Neuronal stem cell (in vitro differentiated cells): ENCODE data around the gene HSF4.

ENCODE experiments used
- DNase-seq: peaks from one replicate; pipeline ENCODE4 v3.0.0-alpha.2; 2013; ENCODE audit warnings: low spot score
- H2AFZ ChIP-seq: one replicate; pipeline ENCODE4 v1.6.1; 2013; ENCODE audit warnings: mild to moderate bottlenecking, low read length, inconsistent platforms
- H2AK5ac ChIP-seq: 2 replicates; pipeline ENCODE4 v1.6.1; 2013; ENCODE audit warnings: low read depth, mild to moderate bottlenecking, inconsistent platforms, low read length, moderate library complexity, mixed read lengths
- H2BK120ac ChIP-seq: 2 replicates; pipeline ENCODE4 v1.6.1; 2013; ENCODE audit warnings: low read depth, mild to moderate bottlenecking, inconsistent platforms, low read length, moderate library complexity, mixed read lengths
- H2BK12ac ChIP-seq: one replicate; pipeline ENCODE4 v1.6.1; 2013; ENCODE audit warnings: low read length, inconsistent platforms
- H2BK15ac ChIP-seq: 2 replicates; pipeline ENCODE4 v1.6.1; 2013; ENCODE audit warnings: mild to moderate bottlenecking, low read length, inconsistent platforms, mixed read lengths
- H2BK5ac ChIP-seq: one replicate; pipeline ENCODE4 v1.6.1; 2013; ENCODE audit warnings: inconsistent platforms, mild to moderate bottlenecking, low read length, moderate library complexity
- H3K14ac ChIP-seq: one replicate; pipeline ENCODE4 v1.6.1; 2013; ENCODE audit warnings: low read length, inconsistent platforms
- H3K18ac ChIP-seq: 2 replicates; pipeline ENCODE4 v1.6.1; 2013; ENCODE audit warnings: low read length, inconsistent platforms
- H3K23ac ChIP-seq: 2 replicates; pipeline ENCODE4 v1.6.1; 2013; ENCODE audit warnings: low read depth, mild to moderate bottlenecking, mixed read lengths, low read length, inconsistent platforms; ENCODE audit not compliant: poor library complexity
- H3K27ac ChIP-seq: replicated peaks from 3 replicates; pipeline ENCODE4 v1.5.1; 2013; ENCODE audit warnings: low read length, inconsistent platforms
- H3K27me3 ChIP-seq, 3 experiments: 2 replicates each; pipeline ENCODE4 v1.6.1; 2013; ENCODE audit warnings: low read length in 3 of 3, mild to moderate bottlenecking in 2 of 3, inconsistent platforms in 1 of 3, low read depth in 1 of 3, mixed read lengths in 1 of 3, moderate library complexity in 1 of 3; ENCODE audit not compliant: control insufficient read depth in 3 of 3, insufficient read depth in 3 of 3
- H3K36me3 ChIP-seq, 2 donors: replicated peaks in 1 of 2; 2 replicates each; pipeline ENCODE4 v1.6.1; 2013; ENCODE audit warnings: low read length in 2 of 2; ENCODE audit not compliant: control insufficient read depth in 2 of 2, insufficient read depth in 2 of 2
- H3K4ac ChIP-seq: 2 replicates; pipeline ENCODE4 v1.6.1; 2013; ENCODE audit warnings: inconsistent platforms, mild to moderate bottlenecking, low read length, moderate library complexity
- H3K4me1 ChIP-seq, 2 donors: 1 replicate in 1 of 2; 2 replicates in 1 of 2; pipeline ENCODE4 v1.6.1; 2013; ENCODE audit warnings: low read length in 2 of 2, low read depth in 1 of 2; ENCODE audit not compliant: control insufficient read depth in 2 of 2, insufficient read depth in 1 of 2
- H3K4me2 ChIP-seq: one replicate; pipeline ENCODE4 v1.6.1; 2013; ENCODE audit warnings: mild to moderate bottlenecking, low read length, inconsistent platforms; ENCODE audit not compliant: insufficient read depth, poor library complexity, severe bottlenecking
- H3K4me3 ChIP-seq, 2 donors: 2 replicates each; pipeline ENCODE4 v1.5.1; 2013; ENCODE audit warnings: low read length in 2 of 2, mild to moderate bottlenecking in 2 of 2, inconsistent platforms in 1 of 2, moderate library complexity in 1 of 2
- H3K79me1 ChIP-seq: one replicate; pipeline ENCODE4 v1.6.1; 2013; ENCODE audit warnings: low read depth, mild to moderate bottlenecking, inconsistent platforms, low read length, moderate library complexity
- H3K9ac ChIP-seq: one replicate; pipeline ENCODE4 v1.6.1; 2013; ENCODE audit warnings: mild to moderate bottlenecking, low read depth, low read length, inconsistent platforms; ENCODE audit not compliant: poor library complexity
- H3K9me3 ChIP-seq, 2 donors: replicated peaks in 1 of 2; 2 replicates each; pipeline versions ENCODE3 to v1.6.1; 2013; ENCODE audit warnings: low read length in 2 of 2, mild to moderate bottlenecking in 2 of 2, inconsistent platforms in 1 of 2, low read depth in 1 of 2, mixed read lengths in 1 of 2, moderate library complexity in 1 of 2; ENCODE audit not compliant: control insufficient read depth in 2 of 2, insufficient read depth in 1 of 2
- H4K8ac ChIP-seq: one replicate; pipeline ENCODE4 v1.6.1; 2013; ENCODE audit warnings: low read depth, mild to moderate bottlenecking, inconsistent platforms, low read length, moderate library complexity
- H4K91ac ChIP-seq: one replicate; pipeline ENCODE4 v1.6.1; 2013; ENCODE audit warnings: low read length, low read depth, mild to moderate bottlenecking, inconsistent platforms; ENCODE audit not compliant: poor library complexity
- WGBS, 2 donors: extraction: QIAGEN DNeasy Blood & Tissue Kit; methylation state at CpG; one replicate each; pipeline ENCODE4 v1.1.7; 2013; ENCODE audit warnings: missing lambda C conversion rate in 2 of 2, mixed read lengths in 1 of 2; ENCODE audit not compliant: insufficient read length in 2 of 2, insufficient replicate concordance in 1 of 2; ENCODE audit errors: extremely low coverage in 2 of 2; 5-methylcytosine and 5-hydroxymethylcytosine counted together

The HSF4 gene

DNA sequence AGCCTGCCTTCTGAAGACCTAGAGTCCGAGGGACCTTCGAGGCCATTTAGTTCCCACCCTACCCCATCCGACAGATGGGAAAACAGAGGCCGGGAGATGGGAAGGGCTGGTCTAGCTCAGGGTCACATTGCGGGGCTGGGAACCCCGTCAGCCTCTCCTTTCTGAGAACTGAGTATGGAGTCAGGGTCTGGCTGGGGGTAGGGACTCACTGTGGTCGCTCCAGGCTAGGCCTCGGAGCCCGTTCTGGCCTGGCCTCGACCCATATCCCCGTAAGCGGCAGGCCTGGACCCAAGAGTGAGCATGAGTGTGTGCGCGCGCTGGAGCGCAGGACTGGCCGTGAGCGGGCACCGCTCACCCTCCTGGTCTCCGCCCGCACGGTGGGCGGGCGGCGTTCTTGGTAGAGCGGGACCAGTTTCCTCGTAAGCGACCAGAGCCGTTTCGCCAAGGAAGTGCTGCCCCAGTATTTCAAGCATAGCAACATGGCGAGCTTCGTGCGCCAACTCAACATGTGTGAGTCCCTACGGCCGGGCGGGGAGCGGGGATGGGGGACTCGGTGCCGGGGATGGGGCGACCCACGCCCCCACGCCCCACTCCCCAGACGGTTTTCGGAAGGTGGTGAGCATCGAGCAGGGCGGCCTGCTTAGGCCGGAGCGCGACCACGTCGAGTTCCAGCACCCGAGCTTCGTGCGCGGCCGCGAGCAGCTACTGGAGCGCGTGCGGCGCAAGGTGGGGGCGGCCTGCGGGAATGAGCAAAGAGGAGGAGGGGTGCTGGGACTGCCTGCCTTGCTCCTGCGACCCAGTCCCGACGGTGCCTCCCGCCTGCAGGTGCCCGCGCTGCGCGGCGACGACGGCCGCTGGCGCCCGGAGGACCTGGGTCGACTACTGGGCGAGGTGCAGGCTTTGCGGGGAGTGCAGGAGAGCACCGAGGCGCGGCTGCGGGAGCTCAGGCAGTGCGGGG lies 855 bp downstream of the HSF4 start:
- Histone ChIP-seq H4K8ac (no peak overlapping the region), H2AFZ (peak overlapping the region; percentile 72), H3K14ac (peak overlapping the region; percentile 31), H3K79me1 (peaks cover 4% of the 10 kb centered on the region), H2BK5ac (peak overlapping the region; percentile 11), H3K4me3 (no peak overlapping the region), H2BK120ac (no peak overlapping the region), H2BK15ac (no peak overlapping the region), H3K9me3 (peaks cover 0 to 11% of the 10 kb centered on the region in 2 donors), H3K4ac (no peak overlapping the region), H3K18ac (peak overlapping the region; percentile 38), H3K9ac (peak overlapping the region; percentile 4), H3K27me3 (peaks cover 75 to 98% (median 90%) of the 10 kb centered on the region in 3 experiments), H3K36me3 (no peaks in the 10 kb centered on the region), H3K23ac (peak overlapping the region; percentile 93), H2BK12ac (no peak overlapping the region), H4K91ac (no peak overlapping the region), H3K4me2 (peak overlapping the region; percentile 40), H2AK5ac (peak overlapping the region; percentile 56), H3K4me1 (peaks cover 19 to 20% of the 10 kb centered on the region in 2 donors), H3K27ac (no peak overlapping the region)
- no CpG with 5 or more reads among the region's 85 CpGs for WGBS, 2 donors
- DNase-seq: no peak

DNA sequence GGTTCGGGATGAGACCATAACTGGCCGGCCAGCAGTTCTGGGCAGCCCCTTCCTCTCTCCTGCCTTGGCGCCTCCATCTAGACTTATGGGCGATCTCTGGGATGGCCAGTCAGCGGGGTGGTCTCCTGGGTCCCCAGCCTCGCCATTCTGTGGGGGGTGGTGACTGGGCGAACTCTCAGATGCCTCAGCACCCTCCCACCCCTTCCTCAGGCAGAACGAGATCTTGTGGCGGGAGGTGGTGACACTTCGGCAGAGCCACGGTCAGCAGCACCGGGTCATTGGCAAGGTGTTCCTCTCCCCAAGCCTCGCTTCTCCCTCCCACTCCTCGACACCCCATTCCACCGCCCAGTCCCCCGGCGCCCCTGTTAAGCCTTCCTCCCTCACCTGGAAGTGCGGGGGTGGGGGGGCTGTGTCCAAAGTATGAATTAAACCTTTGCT lies 1.6 kb downstream of the HSF4 start:
- Histone ChIP-seq H3K23ac (no peak overlapping the region), H3K18ac (no peak overlapping the region), H3K9ac (no peak overlapping the region), H3K79me1 (peaks cover 4% of the 10 kb centered on the region), H2AK5ac (peak overlapping the region; percentile 70), H3K4me1 (peaks cover 21 to 24% of the 10 kb centered on the region in 2 donors), H3K27me3 (peaks cover 70 to 96% (median 83%) of the 10 kb centered on the region in 3 experiments), H2AFZ (peak overlapping the region; percentile 72), H4K91ac (no peak overlapping the region), H2BK120ac (no peak overlapping the region), H4K8ac (no peak overlapping the region), H3K4me2 (no peak overlapping the region), H2BK5ac (no peak overlapping the region), H3K36me3 (no peaks in the 10 kb centered on the region), H3K4me3 (no peak overlapping the region), H2BK15ac (no peak overlapping the region), H3K14ac (no peak overlapping the region), H3K27ac (no peak overlapping the region), H3K9me3 (peaks cover 0 to 8% of the 10 kb centered on the region in 2 donors), H3K4ac (no peak overlapping the region), H2BK12ac (peak overlapping the region; percentile 90)
- no peak for DNase-seq
- no CpG with 5 or more reads among the region's 18 CpGs for WGBS, 2 donors

DNA sequence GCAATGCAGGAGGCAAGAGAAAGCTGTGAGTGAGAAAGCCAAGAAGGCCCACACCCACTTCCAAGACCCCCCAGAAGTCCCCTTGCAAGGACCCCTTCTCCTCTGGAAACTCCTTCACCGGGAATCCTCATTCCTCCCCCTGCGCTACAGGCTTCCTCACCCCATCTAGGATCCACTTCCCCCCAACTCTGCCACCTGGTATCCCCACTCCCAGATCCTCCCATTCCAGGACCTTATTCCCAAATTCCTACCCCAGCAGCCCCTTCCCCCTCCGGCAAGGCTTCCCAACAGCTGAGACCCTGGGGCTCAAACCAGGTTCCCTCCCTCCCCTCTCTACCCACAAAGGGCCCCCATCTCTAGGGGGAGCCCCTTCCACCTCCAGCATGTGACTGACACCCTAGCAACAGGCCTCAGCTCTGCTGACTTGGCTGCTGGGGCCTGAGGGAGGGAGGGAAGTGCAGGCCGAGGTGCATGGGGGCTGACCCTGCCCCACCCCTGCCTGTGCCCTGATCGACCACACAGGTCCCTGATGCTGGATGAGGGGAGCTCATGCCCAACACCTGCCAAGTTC lies 2.1 kb downstream of the HSF4 start:
- H2AFZ ChIP-seq: no peak overlapping the region
- H3K18ac ChIP-seq: no peak overlapping the region
- no peak overlapping the region for H4K91ac ChIP-seq
- no peak overlapping the region for H3K4me3 ChIP-seq
- H3K4me1 ChIP-seq: peaks cover 21 to 25% of the 10 kb centered on the region in 2 donors
- H3K4ac ChIP-seq: no peak overlapping the region
- no peak overlapping the region for H3K9ac ChIP-seq
- DNase-seq: no peak
- H2BK15ac ChIP-seq: no peak overlapping the region
- H2BK12ac ChIP-seq: no peak overlapping the region
- peaks cover 0 to 5% of the 10 kb centered on the region in 2 donors for H3K9me3 ChIP-seq
- peaks cover 65 to 96% (median 77%) of the 10 kb centered on the region in 3 experiments for H3K27me3 ChIP-seq
- H3K27ac ChIP-seq: no peak overlapping the region
- peaks cover 4% of the 10 kb centered on the region for H3K79me1 ChIP-seq
- no peak overlapping the region for H4K8ac ChIP-seq
- peak overlapping the region; percentile 8 for H3K23ac ChIP-seq
- H3K4me2 ChIP-seq: no peak overlapping the region
- H3K14ac ChIP-seq: no peak overlapping the region
- H2BK120ac ChIP-seq: no peak overlapping the region
- H3K36me3 ChIP-seq: no peaks in the 10 kb centered on the region
- no CpG with 5 or more reads among the region's 5 CpGs for WGBS, 2 donors
- H2AK5ac ChIP-seq: peak overlapping the region; percentile 70
- H2BK5ac ChIP-seq: no peak overlapping the region

DNA sequence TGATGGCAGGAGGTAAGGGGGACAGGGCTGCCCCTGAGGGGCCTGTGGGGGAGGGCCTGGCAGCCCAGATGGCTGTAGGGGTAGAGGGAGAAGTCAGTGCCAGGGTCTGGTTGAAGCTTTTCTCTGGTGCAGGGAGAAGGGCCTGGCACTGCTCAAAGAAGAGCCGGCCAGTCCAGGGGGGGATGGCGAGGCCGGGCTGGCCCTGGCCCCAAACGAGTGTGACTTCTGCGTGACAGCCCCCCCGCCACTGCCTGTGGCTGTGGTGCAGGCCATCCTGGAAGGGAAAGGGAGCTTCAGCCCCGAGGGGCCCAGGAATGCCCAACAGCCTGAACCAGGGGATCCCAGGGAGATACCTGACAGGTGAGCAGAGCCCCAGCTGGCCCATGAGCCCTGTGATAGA lies 3.0 kb downstream of the HSF4 start:
- Histone ChIP-seq H4K8ac (no peak overlapping the region), H3K79me1 (peaks cover 4% of the 10 kb centered on the region)

More for the DNA sequence above, 3.0 kb downstream of the HSF4 start:
- H2BK120ac ChIP-seq: no peak overlapping the region
- H3K9ac ChIP-seq: peak overlapping the region; percentile 21
- peak overlapping the region; percentile 83 for H2BK15ac ChIP-seq
- H2AK5ac ChIP-seq: peak overlapping the region; percentile 81
- WGBS, 2 donors: no CpG with 5 or more reads among the region's 7 CpGs
- no peak overlapping the region for H2BK12ac ChIP-seq
- peaks cover 61 to 96% (median 68%) of the 10 kb centered on the region in 3 experiments for H3K27me3 ChIP-seq
- peaks cover 21 to 25% of the 10 kb centered on the region in 2 donors for H3K4me1 ChIP-seq
- peak overlapping the region; percentile 55 for H3K23ac ChIP-seq
- H3K4me3 ChIP-seq: no peak overlapping the region
- peak overlapping the region; percentile 13 for H2BK5ac ChIP-seq
- no peaks in the 10 kb centered on the region for H3K36me3 ChIP-seq
- H3K4ac ChIP-seq: no peak overlapping the region
- H3K9me3 ChIP-seq: peaks cover 0 to 4% of the 10 kb centered on the region in 2 donors
- no peak overlapping the region for H3K4me2 ChIP-seq
- H2AFZ ChIP-seq: no peak overlapping the region
- no peak overlapping the region for H3K27ac ChIP-seq
- H3K14ac ChIP-seq: no peak overlapping the region
- no peak for DNase-seq
- H3K18ac ChIP-seq: peak overlapping the region; percentile 48
- H4K91ac ChIP-seq: no peak overlapping the region
